AG09309 (cell line): ENCODE measurements around the gene C1QTNF1.

ENCODE experiments used
- DNase-seq: peaks from one replicate; pipeline ENCODE4 v3.0.0-alpha.2; 2010; ENCODE audit warnings: low read depth
- H3K4me3 ChIP-seq: 2 replicates; pipeline ENCODE4 v1.5.1; 2011; ENCODE audit warnings: mild to moderate bottlenecking, low read depth, low read length, moderate library complexity; ENCODE audit not compliant: control insufficient read depth
- TF ChIP-seq, protein P1 (sequence below): IDR thresholded peaks from 2 replicates; pipeline ENCODE4 v1.5.1; 2011; ENCODE audit warnings: mild to moderate bottlenecking, low read depth, low read length, inconsistent platforms; ENCODE audit not compliant: insufficient read depth, control insufficient read depth; ENCODE audit errors: missing control alignments

C1QTNF1 gene

DNA sequence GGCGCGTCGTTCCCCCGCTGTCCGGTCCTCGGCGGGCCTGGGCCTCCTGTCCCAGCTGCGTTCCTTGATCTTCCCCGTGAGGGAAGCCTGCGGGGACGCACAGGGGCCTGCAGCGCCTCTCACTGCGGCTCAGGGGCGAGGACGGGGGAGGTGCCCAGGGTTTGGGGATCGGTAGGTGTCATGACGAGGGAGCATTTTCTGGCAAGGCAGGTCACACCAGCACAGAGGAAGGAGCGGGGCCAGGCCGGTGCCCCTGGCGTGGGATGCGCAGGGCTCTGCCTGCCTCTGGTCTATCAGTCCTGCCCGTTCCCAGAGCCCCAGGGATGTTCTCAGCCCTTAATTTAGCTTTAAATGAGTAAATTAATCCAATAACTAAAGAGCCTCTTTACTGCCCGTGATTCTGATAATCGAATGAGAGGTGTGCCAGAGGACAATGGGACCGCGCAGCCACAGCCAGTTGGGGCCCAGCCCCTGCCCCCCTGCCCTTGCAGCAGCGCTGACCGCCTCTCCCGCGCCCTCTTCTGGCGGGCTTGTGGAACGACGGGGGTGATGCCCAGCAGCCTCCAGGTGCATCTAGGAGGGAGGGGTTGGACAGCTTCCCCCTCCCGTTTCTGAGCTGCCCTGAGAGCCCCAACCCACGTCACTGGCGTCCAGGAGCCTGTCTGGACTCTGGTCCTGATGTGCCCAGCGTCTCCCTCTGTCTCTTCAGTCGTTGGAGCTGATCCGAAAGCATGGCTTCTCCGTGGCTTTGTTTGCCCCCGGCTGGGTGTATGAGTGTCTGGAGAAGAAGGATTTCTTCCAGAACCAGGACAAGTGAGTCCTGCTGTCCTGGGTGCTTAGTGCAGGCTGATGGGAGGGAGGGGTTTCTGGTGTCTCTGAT is 58.6 kb downstream of the C1QTNF1 start:
- no peak for DNase-seq
- TF ChIP-seq, protein P1, sequence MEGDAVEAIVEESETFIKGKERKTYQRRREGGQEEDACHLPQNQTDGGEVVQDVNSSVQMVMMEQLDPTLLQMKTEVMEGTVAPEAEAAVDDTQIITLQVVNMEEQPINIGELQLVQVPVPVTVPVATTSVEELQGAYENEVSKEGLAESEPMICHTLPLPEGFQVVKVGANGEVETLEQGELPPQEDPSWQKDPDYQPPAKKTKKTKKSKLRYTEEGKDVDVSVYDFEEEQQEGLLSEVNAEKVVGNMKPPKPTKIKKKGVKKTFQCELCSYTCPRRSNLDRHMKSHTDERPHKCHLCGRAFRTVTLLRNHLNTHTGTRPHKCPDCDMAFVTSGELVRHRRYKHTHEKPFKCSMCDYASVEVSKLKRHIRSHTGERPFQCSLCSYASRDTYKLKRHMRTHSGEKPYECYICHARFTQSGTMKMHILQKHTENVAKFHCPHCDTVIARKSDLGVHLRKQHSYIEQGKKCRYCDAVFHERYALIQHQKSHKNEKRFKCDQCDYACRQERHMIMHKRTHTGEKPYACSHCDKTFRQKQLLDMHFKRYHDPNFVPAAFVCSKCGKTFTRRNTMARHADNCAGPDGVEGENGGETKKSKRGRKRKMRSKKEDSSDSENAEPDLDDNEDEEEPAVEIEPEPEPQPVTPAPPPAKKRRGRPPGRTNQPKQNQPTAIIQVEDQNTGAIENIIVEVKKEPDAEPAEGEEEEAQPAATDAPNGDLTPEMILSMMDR, result peak; percentile 91

DNA sequence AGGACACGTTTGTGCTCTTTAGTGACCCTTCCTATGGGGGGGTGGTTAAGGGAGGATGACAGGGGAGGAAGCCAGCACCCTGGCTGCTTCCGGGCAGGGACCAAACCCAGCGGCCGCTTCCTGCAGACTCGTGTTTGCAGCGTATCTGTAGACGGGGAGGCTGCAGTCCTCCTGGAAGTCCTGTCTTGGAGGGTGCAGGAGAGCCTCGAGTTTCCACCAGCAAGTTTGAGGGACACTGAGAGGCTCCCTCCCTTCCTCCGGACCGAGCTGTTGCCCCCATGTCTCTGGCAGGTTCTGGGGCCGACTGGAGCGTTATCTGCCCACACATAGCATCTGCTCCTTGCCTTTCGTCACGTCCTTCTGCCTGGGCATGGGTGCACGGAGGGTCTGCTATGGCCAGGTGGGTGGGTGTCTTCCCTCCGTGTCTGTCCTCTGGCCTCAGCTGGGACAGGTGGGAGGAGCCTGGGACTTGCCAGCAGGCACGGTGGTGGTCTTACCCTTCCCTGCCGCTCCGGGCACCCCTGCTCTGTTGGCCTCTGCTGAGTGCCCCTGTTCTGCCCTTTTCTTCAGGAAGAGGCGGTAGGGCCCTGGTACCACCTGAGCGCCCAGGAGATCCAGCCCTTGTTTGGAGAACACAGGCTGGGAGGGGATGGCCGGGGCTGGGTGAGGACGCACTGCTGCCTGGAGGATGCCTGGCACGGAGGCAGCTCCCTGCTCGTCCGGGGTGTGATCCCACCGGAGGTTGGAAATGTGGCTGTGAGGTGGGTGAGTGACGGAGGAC is 59.4 kb downstream of the C1QTNF1 start:
- DNase-seq, result no peak

More for the DNA sequence above, 58.6 kb downstream of the C1QTNF1 start:
- H3K4me3 ChIP-seq, result no peak overlapping the region

DNA sequence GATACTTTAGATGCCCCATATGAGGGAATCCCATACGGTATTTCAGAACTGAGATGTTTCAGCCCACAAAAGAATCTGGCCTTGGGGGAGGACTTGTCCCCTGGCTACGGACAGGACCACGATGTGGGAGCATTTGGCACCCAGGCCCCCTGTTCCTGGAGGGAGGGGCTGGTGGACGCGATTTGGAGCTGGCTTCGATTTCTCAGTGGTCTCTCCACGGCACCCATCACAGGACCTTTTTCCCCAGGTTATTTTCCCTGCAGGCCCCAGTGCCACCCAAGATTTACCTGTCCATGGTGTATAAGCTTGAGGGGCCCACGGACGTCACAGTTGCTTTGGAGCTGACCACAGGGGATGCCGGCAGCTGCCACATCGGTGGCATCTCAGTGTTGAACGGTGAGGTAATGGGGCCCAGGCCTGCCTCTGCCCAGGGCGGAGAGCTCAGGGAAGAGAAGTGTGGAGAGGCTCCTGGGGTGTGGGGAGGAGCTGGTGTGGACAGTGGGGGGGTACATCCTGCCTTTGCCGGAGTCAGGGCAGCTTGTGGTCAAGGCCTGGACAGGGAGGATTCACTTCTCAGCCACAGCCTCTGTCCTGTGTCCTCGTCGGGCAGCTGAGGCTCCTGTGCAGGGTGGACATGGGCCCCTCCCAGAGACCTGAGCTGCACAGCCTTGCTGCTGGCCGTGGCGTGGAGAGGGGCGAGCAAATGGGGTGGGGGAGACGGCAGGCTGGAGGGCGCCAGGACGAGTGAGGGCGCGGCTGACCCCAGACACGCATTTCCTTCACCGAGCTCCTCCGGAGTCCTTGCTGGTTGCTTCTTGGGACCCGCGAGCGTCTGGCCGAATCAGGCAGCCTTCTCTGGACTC is 60.6 kb downstream of the C1QTNF1 start:
- H3K4me3 ChIP-seq, result no peak overlapping the region
- no peak for DNase-seq
- TF ChIP-seq, protein P1, result no peak

More for the DNA sequence above, 59.4 kb downstream of the C1QTNF1 start:
- TF ChIP-seq, protein P1, result no peak
- H3K4me3 ChIP-seq, result no peak overlapping the region

DNA sequence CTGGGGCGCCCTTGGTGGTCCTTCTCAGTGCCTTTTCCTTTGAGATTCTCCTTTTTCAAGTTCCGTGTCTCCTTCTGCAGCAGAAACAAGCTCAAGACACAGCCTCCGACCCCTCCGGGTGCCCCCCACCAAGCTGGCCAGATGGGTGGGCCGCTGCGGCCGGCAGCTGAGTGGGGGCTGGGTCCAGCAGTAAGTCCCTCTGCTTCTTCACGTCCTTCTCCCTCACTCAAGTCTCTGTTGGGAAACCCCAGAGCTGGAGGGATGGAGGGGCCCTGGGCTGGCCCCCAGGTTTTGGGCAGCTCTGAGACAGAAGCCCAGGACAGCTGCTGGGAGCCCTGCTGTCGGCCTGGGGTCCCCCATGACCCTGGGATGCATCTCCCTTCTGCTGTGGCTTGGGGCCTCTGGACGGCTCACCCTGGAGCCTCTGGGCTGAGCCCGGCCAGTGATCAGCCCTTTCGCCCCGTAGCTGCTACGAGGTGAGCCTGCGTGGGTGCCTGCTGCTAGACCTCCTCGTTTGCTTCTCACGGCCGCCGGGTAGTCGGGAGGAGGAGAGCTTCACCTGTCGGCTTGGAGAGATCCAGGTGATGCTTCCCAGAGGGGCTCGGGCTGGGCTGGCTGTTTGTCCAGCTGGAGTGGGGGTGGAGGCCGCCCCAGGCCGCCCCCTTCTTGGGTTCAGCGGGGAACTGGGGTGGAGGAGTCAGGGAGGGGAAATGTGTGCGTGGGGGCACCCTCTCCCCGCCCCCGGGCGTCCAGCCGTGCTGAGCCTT is 61.4 kb downstream of the C1QTNF1 start:
- TF ChIP-seq, protein P1, result no peak
- DNase-seq, result no peak
- H3K4me3 ChIP-seq, result no peak overlapping the region

DNA sequence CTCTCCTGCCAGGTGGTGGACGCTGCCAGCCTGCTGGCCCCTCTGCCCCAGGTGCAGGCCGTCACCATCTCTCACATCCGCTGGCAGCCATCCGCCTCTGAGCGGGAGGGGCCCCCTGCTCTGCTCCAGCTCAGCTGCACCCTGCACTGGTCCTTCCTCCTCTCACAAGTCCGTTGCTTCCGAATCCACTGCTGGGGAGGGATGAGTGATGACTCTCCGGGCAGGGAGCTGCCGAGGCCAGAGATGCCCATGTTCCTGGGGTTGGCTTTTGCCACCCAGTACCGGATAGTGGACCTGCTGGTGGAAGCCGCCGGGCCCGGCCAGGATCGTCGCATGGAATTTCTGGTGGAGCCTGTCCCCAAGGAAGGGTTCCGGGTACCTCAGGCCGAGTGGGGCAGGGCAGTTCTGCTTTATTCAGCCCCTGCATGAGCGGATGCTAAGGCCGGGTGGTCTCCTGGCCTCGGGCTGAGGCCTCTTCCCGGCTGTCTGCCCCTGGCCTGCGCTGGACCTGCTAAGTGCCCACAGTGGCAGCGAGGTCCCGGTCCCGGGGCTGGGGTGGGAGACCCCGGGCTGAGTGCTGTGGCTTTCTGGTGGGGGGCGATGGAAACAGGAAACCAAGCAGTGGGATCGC is 62.1 kb downstream of the C1QTNF1 start:
- TF ChIP-seq, protein P1, result no peak

More for the DNA sequence above, 62.1 kb downstream of the C1QTNF1 start:
- no peak overlapping the region for H3K4me3 ChIP-seq
- DNase-seq, result no peak
